WTC11 (cell line): ENCODE data around the gene CTTNBP2.

Experiments used
- CREM ChIP-seq: sonication (generic); formaldehyde crosslinking; IDR thresholded peaks from 2 replicates; pipeline ENCODE4 v1.8.1; 2022; ENCODE audit warnings: mild to moderate bottlenecking, missing genetic modification reagents, moderate library complexity
- GABPB1 ChIP-seq: sonication (generic); formaldehyde crosslinking; IDR thresholded peaks from 2 replicates; pipeline ENCODE4 v1.8.1; 2023; ENCODE audit warnings: mild to moderate bottlenecking, missing genetic modification reagents
- ZNF671 ChIP-seq: fragments of 250-450 bp; sonication (Bioruptor Pico); IDR thresholded peaks from 2 replicates; pipeline ENCODE4 v1.8.0; 2021; ENCODE audit warnings: mild to moderate bottlenecking
- TF ChIP-seq, protein P1 (sequence below): fragments of 200-600 bp; IDR thresholded peaks from 2 replicates; pipeline ENCODE4 v1.8.0; 2022; ENCODE audit warnings: antibody characterized with exemption
- TF ChIP-seq, protein P2 (sequence below): sonication (generic); formaldehyde crosslinking; IDR thresholded peaks from 2 replicates; pipeline ENCODE4 v1.8.0; 2022; ENCODE audit warnings: mild to moderate bottlenecking, missing genetic modification reagents

DNA sequence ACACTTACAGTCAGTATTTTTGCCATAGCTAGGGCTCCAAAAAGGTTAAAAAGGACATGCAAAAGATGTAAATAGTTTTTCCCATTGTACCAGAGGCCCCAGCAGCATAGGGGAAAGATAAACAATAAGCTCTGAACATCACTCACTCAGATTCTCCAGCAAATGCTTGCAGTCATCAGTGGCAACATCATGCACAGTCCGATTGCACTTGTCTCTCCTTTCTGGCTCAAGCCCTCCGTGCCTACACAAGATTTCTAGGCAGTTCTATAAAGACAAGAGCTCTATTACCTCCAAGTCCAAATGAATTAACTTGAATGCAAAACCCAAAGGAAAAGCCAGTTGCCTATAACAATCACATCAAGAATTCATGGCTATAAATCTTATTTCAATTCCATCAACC lies 106.3 kb downstream of the CTTNBP2 start:
- TF ChIP-seq GABPB1 (CRISPR knock-in tag) (no peak), ZNF671 (CRISPR knock-in tag) (no peak), CREM (CRISPR knock-in tag) (no peak)
- TF ChIP-seq, protein P1, sequence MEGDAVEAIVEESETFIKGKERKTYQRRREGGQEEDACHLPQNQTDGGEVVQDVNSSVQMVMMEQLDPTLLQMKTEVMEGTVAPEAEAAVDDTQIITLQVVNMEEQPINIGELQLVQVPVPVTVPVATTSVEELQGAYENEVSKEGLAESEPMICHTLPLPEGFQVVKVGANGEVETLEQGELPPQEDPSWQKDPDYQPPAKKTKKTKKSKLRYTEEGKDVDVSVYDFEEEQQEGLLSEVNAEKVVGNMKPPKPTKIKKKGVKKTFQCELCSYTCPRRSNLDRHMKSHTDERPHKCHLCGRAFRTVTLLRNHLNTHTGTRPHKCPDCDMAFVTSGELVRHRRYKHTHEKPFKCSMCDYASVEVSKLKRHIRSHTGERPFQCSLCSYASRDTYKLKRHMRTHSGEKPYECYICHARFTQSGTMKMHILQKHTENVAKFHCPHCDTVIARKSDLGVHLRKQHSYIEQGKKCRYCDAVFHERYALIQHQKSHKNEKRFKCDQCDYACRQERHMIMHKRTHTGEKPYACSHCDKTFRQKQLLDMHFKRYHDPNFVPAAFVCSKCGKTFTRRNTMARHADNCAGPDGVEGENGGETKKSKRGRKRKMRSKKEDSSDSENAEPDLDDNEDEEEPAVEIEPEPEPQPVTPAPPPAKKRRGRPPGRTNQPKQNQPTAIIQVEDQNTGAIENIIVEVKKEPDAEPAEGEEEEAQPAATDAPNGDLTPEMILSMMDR: no peak
- TF ChIP-seq, protein P2, sequence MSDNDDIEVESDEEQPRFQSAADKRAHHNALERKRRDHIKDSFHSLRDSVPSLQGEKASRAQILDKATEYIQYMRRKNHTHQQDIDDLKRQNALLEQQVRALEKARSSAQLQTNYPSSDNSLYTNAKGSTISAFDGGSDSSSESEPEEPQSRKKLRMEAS (CRISPR knock-in tag): no peak
